GM19193 (cell line): ENCODE data around the gene WFS1.

ENCODE experiments used
- POLR2A ChIP-seq: IDR thresholded peaks from 4 replicates; pipeline ENCODE4 v1.6.1; 2011; ENCODE audit not compliant: insufficient read depth, insufficient read length; ENCODE audit errors: extremely low read depth

WFS1 gene

DNA sequence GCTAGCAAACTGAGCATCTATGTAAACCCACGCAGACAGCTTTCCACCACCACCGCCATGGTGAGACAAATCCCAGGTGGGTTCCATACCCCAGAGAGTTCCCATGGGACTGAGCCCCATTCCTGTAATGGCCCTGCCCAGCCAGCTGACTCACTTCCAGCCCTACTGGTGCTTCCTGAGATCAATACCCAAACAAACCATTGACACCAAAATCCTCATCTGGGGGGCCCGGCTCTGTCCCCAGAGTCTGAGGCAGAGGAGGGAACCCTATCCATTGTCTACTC is 39.2 kb upstream of the WFS1 start:
- TF ChIP-seq POLR2A = no peak

GRCh38 chr4:6230827-6231662 is 38.6 kb upstream of the WFS1 start:
- TF ChIP-seq POLR2A = no peak

DNA sequence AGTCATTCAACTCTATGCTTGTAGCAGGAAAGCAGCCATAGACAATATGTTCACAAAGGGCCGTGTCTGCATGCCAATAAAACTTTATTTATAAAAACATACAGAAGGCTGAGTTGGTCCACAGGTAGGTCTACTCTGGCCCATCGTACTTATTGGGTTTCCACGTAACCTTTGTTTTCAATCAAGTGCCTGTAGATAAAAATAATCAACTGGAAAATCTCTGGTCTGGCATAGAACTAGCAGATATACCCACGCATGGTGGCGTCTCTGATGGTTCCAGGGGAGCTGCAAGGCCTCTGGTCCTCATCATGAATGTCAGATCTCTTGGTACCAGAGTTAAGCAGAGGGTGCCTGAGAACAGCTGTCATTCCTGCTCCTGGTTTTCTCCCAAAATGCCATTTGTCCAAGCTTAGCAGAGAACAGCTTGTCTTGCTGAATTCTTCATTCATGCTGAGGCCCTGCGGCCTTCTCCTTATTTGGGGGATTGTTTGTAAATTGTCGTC is 37.9 kb upstream of the WFS1 start:
- TF ChIP-seq POLR2A = no peak

DNA sequence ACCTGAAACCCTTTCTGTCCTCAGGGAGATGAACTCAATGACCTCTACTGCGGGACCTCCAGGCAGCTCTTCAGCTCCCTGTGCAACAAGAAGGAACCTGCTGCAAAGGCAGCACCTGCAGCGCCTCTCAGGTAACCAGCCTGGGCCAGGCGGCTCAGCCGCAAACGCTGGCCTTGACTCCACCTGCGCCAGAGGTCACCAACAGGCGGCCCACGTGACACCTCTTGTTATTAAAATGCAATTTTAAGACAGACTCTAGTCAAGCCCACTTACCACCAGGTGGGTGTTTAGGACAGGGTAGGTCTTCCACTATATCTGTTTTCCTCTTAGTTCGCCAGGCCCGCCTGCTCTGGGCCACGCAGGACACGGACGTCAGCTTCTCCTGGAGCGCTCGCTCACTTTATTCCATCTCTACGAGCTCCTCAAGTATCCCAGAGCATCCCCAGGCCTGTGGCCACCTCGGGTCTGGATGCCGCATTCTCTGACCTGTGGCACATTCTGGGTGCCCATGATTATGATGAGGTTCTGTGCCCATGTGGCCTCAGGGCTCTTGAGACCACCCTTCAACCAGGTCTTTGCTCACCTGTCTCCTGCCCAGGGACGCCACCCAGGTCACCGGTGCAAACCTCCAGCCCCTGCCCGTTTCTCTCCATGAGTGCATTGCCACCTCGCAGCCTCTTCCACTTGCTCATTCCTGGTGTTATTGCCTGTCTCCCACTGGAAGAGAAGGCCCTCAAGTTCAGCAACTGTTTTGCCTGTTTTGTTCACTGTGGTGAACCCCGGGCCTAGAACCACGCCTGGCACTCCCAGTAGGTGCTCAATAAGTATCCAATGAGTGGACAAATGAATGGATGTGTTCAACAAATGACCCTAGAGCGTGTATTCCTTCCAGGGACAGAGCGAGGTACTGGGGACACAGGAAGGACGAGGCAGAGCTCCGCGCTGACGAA is 36.5 kb upstream of the WFS1 start:
- no peak for TF ChIP-seq POLR2A

DNA sequence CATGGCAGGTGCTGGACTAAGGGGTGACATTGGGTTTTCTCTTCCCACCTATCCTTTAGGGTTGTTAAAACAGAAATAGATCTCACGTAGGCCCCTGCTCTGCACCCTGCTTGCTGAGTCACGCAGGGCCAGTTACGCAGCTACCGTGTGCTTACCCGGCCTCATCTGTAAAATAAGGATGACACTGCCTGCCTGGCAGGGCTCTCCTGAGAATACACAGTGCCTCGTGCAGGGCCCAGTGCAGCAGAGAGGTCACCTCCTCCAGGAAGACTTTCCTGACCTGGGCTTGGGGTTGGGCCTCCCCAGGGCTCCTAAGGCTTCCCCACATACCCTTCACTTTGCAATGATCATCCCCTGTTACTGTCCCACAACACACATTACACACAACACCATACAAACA is 35.7 kb upstream of the WFS1 start:
- no peak for TF ChIP-seq POLR2A

DNA sequence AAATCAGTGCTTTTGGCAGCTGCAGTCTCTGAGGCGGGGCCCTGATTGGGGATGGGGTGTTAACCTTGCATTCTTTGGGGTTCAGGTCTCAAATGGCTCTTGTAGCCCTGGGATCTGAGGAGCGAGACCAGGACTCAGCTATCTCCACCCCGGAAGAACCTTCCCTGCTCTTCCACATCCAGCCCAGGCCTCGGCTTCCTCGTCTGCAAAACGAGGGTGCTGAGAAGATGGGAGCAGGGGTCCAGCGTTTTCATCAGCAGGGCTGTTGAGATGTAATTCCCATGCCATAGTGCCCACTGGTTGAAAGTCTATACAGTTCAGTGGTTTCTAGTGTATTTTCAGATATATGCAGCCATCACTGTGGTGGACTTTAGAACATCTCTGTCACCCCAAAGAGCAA is 34.6 kb upstream of the WFS1 start:
- TF ChIP-seq POLR2A = no peak

- no peak for TF ChIP-seq POLR2A
Observed at GRCh38 chr4:6235901-6236640, 33.6 kb upstream of the WFS1 start.

GRCh38 chr4:6236816-6237390 is 32.7 kb upstream of the WFS1 start:
- no peak for TF ChIP-seq POLR2A

GRCh38 chr4:6239486-6239885 is 30.2 kb upstream of the WFS1 start:
- no peak for TF ChIP-seq POLR2A

DNA sequence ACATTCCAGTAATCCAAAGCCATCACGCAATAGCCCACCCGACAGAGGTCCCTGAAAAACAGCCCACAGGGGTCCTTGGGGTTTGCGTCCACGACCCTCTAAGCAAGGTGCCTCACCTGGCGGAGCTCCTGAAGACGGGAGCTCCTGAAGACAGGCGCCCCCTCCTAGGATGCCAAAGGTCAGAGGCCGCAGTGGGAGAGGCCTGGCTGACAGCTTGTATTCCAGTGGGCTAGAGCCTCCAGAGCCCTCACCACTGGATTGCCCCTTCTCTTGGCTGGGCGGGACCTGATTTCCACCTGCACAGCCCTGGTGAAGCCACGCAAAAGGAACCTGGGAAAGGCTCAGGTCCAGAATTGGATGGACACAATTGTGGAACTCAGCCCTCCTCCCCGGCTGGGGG is 29.7 kb upstream of the WFS1 start:
- TF ChIP-seq POLR2A = no peak

GRCh38 chr4:6241062-6241845 is 28.4 kb upstream of the WFS1 start:
- no peak for TF ChIP-seq POLR2A

DNA sequence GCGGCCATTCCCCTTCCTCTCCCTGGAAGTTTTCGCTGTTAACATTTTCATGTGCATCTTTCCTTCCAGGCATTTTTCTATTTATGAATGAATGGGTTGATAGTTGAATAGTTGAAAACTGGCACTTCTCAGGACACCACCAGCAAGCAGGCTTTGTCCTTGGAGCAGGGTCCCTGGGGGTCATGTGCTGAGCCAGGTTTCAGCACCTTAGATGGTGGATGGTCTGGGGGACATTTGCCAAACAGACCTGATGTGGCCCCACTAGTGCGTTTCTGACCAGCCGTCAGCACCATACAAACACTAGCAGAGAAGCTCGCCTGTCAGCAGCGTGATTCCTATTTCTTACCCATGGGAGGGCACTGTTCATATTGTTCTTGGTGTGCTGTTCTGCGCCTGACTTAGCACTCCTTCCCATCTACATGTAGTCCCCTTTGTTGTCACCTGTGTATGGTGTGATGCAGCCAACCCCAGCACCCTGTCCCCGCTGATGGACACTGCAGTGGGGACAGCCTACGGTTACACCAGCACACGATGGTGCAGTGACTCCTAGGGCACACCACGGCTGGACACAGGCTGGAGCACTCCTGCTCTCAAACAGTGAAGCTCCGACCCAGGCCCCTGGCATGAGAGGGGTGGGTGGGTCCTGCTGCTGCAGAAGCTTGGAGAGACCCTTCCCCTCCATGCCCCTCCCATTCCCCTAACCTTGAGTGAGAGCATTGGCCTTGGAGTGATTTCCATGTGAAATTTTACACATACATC is 27.2 kb upstream of the WFS1 start:
- no peak for TF ChIP-seq POLR2A
